Ishikawa (cell line): ENCODE measurements around the gene LAMP5.

Experiments
- CEBPB ChIP-seq: IDR thresholded peaks from 2 replicates; pipeline ENCODE4 v1.6.1; 2012
- EGR1 ChIP-seq: IDR thresholded peaks from 2 replicates; pipeline ENCODE4 v1.6.1; 2012
- EP300 ChIP-seq: IDR thresholded peaks from 2 replicates; pipeline ENCODE4 v1.6.1; 2012; ENCODE audit warnings: borderline replicate concordance
- NFIC ChIP-seq: IDR thresholded peaks from 2 replicates; pipeline ENCODE4 v1.6.1; 2012
- TCF12 ChIP-seq: IDR thresholded peaks from 2 replicates; pipeline ENCODE4 v1.6.1; 2012; ENCODE audit warnings: low read depth
- YY1 ChIP-seq: IDR thresholded peaks from 2 replicates; pipeline ENCODE4 v1.6.1; 2012; ENCODE audit warnings: low read depth
- ZBTB7A ChIP-seq: IDR thresholded peaks from 2 replicates; pipeline ENCODE4 v1.6.1; 2012; ENCODE audit warnings: low read depth
- TF ChIP-seq, protein P1 (sequence below): IDR thresholded peaks from 2 replicates; pipeline ENCODE4 v1.6.1; 2012
- TF ChIP-seq, protein P2 (sequence below): IDR thresholded peaks from 2 replicates; pipeline ENCODE4 v1.6.1; 2012; ENCODE audit warnings: low read depth, mild to moderate bottlenecking

DNA sequence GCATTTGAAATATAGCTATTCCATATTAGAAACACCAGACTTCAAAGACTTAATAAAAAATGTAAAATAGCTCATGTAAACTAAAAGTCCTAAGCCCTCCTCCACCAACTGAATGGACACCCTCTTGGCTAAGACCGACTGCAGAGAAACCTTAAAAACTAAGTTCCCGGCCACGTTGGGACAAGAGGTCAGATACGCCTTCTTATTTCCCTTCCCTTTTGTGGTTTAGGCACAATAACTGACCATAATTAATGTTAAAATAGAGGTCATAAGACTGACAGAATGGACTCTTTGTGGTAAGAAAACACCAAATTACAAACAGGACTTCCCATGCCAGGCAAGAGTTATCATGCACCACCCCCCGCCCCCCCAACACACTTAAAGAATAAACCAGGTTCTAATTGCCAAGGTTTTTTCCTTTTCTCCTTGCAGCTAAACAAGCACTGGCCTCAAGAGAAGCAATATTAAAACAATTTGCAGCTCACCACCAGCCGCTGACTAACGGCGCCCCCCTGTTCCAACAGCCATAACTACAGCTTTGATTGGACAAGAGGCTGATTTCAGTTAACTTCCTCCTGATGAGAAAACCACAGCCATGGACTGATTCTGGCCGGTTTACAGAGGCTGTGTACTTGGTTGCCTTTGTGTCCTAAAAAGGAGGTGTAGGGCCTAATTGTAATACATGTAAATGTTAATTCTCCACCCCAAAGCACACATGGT is 10.7 kb upstream of the LAMP5 start:
- TF ChIP-seq EP300 (no peak), CEBPB (no peak), ZBTB7A (no peak), NFIC (no peak), TCF12 (no peak), EGR1 (no peak), YY1 (no peak)
- TF ChIP-seq, protein P1, sequence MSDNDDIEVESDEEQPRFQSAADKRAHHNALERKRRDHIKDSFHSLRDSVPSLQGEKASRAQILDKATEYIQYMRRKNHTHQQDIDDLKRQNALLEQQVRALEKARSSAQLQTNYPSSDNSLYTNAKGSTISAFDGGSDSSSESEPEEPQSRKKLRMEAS, result no peak
- TF ChIP-seq, protein P2, sequence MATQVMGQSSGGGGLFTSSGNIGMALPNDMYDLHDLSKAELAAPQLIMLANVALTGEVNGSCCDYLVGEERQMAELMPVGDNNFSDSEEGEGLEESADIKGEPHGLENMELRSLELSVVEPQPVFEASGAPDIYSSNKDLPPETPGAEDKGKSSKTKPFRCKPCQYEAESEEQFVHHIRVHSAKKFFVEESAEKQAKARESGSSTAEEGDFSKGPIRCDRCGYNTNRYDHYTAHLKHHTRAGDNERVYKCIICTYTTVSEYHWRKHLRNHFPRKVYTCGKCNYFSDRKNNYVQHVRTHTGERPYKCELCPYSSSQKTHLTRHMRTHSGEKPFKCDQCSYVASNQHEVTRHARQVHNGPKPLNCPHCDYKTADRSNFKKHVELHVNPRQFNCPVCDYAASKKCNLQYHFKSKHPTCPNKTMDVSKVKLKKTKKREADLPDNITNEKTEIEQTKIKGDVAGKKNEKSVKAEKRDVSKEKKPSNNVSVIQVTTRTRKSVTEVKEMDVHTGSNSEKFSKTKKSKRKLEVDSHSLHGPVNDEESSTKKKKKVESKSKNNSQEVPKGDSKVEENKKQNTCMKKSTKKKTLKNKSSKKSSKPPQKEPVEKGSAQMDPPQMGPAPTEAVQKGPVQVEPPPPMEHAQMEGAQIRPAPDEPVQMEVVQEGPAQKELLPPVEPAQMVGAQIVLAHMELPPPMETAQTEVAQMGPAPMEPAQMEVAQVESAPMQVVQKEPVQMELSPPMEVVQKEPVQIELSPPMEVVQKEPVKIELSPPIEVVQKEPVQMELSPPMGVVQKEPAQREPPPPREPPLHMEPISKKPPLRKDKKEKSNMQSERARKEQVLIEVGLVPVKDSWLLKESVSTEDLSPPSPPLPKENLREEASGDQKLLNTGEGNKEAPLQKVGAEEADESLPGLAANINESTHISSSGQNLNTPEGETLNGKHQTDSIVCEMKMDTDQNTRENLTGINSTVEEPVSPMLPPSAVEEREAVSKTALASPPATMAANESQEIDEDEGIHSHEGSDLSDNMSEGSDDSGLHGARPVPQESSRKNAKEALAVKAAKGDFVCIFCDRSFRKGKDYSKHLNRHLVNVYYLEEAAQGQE, result no peak
